NCI-H2196 treated with DMSO at 0.1 percent for 48 hours (cell line): Measurements from ENCODE around the gene PIK3R5.
"Not testable (repeated sequence)": the region's sequence is repeated elsewhere in the genome, so short reads cannot be mapped to it uniquely, and the experiment has no call there.

ENCODE experiments used
- DNase-seq: peaks from one replicate; lab custom pipeline; 2025; ENCODE audit not compliant: unreplicated experiment; lab: John Stamatoyannopoulos, UW

Gene PIK3R5

GRCh38 chr17:8965394-8966168 lies at the start of gene PIK3R5:
Gene PIK3R5, minus strand, starts transcription at chr17:8965707. Its CDS starts 54,213 bp downstream, at chr17:8911494.
- DNase-seq: no peak

GRCh38 chr17:9011001-9011400 lies 45.5 kb upstream of the PIK3R5 start:
- no peak for DNase-seq

- no peak for DNase-seq
These were observed 44.2 kb upstream of the PIK3R5 start for GRCh38 chr17:9009737-9010136.

GRCh38 chr17:9009096-9009495 lies 43.6 kb upstream of the PIK3R5 start:
- DNase-seq: no peak

- DNase-seq: no peak
These were observed 41.7 kb upstream of the PIK3R5 start for GRCh38 chr17:9007052-9007714.

GRCh38 chr17:9006175-9006767 lies 40.8 kb upstream of the PIK3R5 start:
- no peak for DNase-seq

- DNase-seq: no peak
These were observed 39.4 kb upstream of the PIK3R5 start for GRCh38 chr17:9004961-9005285.

GRCh38 chr17:9004132-9004960 lies 38.8 kb upstream of the PIK3R5 start:
- DNase-seq: no peak

GRCh38 chr17:9003355-9004131 lies 38.0 kb upstream of the PIK3R5 start:
- no peak for DNase-seq

GRCh38 chr17:9002606-9003354 lies 37.3 kb upstream of the PIK3R5 start:
- no peak for DNase-seq

- no peak for DNase-seq
These were observed 36.7 kb upstream of the PIK3R5 start for GRCh38 chr17:9002227-9002605.

- no peak for DNase-seq
These were observed 36.1 kb upstream of the PIK3R5 start for GRCh38 chr17:9001559-9001958.

GRCh38 chr17:8997994-8998628 lies 32.6 kb upstream of the PIK3R5 start:
- no peak for DNase-seq

GRCh38 chr17:8995711-8996110 lies 30.2 kb upstream of the PIK3R5 start:
- no peak for DNase-seq

- DNase-seq: no peak
These were observed 28.8 kb upstream of the PIK3R5 start for GRCh38 chr17:8994319-8994718.

- no peak for DNase-seq
These were observed 26.2 kb upstream of the PIK3R5 start for GRCh38 chr17:8991514-8992285.

- DNase-seq: not testable (repeated sequence)
These were observed 22.9 kb upstream of the PIK3R5 start for GRCh38 chr17:8988263-8988935.

GRCh38 chr17:8986295-8986694 lies 20.8 kb upstream of the PIK3R5 start:
- DNase-seq: no peak
